Measurements from ENCODE around the gene SLC7A11. TPM values are rescaled to one million over a fixed set of nuclear protein-coding genes. Genes with fewer than 3 reads are reported as not detected.

The SLC7A11 gene
- total and polyA plus RNA-seq, 2 experiments from 2014 or later, result 10.0 to 33.9 TPM

DNA sequence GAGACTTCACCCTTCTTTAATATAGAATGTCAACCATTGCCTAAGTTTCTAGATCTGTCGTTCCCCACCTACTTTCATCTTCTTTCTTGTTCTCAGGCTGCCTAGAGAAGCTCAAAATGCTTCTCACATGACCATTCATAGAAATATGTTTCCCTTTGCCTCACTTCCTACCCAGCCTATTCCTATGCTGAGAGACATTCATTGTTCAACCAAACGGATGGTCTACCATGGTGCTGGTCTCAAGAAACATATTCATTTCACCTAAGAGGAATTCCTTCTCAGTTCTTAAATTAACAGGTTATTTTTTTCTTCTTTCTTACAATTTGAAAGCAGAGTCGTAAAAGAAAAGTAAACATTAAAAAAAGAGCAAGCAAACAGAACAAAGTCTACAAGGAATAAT lies 20.3 kb upstream of the SLC7A11 start:
- 0 out of 2 replicates have a peak, but pooled peaks cover 3% of the 10 kb centered on the region for H3K4me1 ChIP-seq (ENCODE audit: insufficient read depth)
- Mint-ChIP-seq H3K36me3 (ENCODE audit: low read depth) (no peaks in the 10 kb centered on the region), H3K9me3 (no peaks in the 10 kb centered on the region), H3K27ac (no peak overlapping the region), H3K27me3 (ENCODE audit: insufficient read depth, low read depth, poor library complexity) (no peaks in the 10 kb centered on the region), H3K4me1 (peaks cover 18% of the 10 kb centered on the region), H3K4me3 (no peak overlapping the region)
- H3F3A ChIP-seq (replicated peaks; ENCODE audit: low read depth), result no peaks in the 10 kb centered on the region
- no peak overlapping the region for H3K27ac ChIP-seq (ENCODE audit: low read depth)
- no peaks in the 10 kb centered on the region for H3K27me3 ChIP-seq (ENCODE audit: insufficient read depth)
- H3K79me2 ChIP-seq (replicated peaks; ENCODE audit: insufficient read depth), result no peaks in the 10 kb centered on the region
- no peak overlapping the region for H3K4me2 ChIP-seq
- H3K36me3 ChIP-seq (ENCODE audit: insufficient read depth), result no peaks in the 10 kb centered on the region
- ATAC-seq (no peak), DNase-seq (ENCODE audit: low spot score) (no peak)
- no peak overlapping the region for H3K4me3 ChIP-seq
- TF ChIP-seq POLR2AphosphoS5 (IDR thresholded peaks at IDR 0.05; ENCODE audit: low read depth) (no peak), ZNF331 (CRISPR knock-in tag; IDR thresholded peaks at IDR 0.05; ENCODE audit: low read depth) (no peak), EZH2 (IDR thresholded peaks at IDR 0.05; ENCODE audit: low read depth, unreplicated experiment) (no peak), JUNB (IDR thresholded peaks at IDR 0.05; ENCODE audit: unreplicated experiment) (no peak), STAT1 (IDR thresholded peaks at IDR 0.05; ENCODE audit: unreplicated experiment) (no peak), ZNF114 (CRISPR knock-in tag; IDR thresholded peaks at IDR 0.05) (no peak), NANOG (IDR thresholded peaks at IDR 0.05; ENCODE audit: borderline replicate concordance) (no peak), CREB1 (CRISPR knock-in tag; IDR thresholded peaks at IDR 0.05; ENCODE audit: low read depth) (no peak), EZH2phosphoT487 (IDR thresholded peaks at IDR 0.05; ENCODE audit: unreplicated experiment) (no peak)
- TF ChIP-seq, protein P1, sequence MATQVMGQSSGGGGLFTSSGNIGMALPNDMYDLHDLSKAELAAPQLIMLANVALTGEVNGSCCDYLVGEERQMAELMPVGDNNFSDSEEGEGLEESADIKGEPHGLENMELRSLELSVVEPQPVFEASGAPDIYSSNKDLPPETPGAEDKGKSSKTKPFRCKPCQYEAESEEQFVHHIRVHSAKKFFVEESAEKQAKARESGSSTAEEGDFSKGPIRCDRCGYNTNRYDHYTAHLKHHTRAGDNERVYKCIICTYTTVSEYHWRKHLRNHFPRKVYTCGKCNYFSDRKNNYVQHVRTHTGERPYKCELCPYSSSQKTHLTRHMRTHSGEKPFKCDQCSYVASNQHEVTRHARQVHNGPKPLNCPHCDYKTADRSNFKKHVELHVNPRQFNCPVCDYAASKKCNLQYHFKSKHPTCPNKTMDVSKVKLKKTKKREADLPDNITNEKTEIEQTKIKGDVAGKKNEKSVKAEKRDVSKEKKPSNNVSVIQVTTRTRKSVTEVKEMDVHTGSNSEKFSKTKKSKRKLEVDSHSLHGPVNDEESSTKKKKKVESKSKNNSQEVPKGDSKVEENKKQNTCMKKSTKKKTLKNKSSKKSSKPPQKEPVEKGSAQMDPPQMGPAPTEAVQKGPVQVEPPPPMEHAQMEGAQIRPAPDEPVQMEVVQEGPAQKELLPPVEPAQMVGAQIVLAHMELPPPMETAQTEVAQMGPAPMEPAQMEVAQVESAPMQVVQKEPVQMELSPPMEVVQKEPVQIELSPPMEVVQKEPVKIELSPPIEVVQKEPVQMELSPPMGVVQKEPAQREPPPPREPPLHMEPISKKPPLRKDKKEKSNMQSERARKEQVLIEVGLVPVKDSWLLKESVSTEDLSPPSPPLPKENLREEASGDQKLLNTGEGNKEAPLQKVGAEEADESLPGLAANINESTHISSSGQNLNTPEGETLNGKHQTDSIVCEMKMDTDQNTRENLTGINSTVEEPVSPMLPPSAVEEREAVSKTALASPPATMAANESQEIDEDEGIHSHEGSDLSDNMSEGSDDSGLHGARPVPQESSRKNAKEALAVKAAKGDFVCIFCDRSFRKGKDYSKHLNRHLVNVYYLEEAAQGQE (IDR thresholded peaks at IDR 0.05; ENCODE audit: unreplicated experiment), result no peak
- TF ChIP-seq, protein P2, sequence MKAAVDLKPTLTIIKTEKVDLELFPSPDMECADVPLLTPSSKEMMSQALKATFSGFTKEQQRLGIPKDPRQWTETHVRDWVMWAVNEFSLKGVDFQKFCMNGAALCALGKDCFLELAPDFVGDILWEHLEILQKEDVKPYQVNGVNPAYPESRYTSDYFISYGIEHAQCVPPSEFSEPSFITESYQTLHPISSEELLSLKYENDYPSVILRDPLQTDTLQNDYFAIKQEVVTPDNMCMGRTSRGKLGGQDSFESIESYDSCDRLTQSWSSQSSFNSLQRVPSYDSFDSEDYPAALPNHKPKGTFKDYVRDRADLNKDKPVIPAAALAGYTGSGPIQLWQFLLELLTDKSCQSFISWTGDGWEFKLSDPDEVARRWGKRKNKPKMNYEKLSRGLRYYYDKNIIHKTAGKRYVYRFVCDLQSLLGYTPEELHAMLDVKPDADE (IDR thresholded peaks at IDR 0.05), result no peak
- TF ChIP-seq, protein P3, sequence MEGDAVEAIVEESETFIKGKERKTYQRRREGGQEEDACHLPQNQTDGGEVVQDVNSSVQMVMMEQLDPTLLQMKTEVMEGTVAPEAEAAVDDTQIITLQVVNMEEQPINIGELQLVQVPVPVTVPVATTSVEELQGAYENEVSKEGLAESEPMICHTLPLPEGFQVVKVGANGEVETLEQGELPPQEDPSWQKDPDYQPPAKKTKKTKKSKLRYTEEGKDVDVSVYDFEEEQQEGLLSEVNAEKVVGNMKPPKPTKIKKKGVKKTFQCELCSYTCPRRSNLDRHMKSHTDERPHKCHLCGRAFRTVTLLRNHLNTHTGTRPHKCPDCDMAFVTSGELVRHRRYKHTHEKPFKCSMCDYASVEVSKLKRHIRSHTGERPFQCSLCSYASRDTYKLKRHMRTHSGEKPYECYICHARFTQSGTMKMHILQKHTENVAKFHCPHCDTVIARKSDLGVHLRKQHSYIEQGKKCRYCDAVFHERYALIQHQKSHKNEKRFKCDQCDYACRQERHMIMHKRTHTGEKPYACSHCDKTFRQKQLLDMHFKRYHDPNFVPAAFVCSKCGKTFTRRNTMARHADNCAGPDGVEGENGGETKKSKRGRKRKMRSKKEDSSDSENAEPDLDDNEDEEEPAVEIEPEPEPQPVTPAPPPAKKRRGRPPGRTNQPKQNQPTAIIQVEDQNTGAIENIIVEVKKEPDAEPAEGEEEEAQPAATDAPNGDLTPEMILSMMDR (conservative IDR thresholded peaks at IDR 0.05; ENCODE audit: low read depth in 2 of 2), result no peak
- TF ChIP-seq, protein P4, sequence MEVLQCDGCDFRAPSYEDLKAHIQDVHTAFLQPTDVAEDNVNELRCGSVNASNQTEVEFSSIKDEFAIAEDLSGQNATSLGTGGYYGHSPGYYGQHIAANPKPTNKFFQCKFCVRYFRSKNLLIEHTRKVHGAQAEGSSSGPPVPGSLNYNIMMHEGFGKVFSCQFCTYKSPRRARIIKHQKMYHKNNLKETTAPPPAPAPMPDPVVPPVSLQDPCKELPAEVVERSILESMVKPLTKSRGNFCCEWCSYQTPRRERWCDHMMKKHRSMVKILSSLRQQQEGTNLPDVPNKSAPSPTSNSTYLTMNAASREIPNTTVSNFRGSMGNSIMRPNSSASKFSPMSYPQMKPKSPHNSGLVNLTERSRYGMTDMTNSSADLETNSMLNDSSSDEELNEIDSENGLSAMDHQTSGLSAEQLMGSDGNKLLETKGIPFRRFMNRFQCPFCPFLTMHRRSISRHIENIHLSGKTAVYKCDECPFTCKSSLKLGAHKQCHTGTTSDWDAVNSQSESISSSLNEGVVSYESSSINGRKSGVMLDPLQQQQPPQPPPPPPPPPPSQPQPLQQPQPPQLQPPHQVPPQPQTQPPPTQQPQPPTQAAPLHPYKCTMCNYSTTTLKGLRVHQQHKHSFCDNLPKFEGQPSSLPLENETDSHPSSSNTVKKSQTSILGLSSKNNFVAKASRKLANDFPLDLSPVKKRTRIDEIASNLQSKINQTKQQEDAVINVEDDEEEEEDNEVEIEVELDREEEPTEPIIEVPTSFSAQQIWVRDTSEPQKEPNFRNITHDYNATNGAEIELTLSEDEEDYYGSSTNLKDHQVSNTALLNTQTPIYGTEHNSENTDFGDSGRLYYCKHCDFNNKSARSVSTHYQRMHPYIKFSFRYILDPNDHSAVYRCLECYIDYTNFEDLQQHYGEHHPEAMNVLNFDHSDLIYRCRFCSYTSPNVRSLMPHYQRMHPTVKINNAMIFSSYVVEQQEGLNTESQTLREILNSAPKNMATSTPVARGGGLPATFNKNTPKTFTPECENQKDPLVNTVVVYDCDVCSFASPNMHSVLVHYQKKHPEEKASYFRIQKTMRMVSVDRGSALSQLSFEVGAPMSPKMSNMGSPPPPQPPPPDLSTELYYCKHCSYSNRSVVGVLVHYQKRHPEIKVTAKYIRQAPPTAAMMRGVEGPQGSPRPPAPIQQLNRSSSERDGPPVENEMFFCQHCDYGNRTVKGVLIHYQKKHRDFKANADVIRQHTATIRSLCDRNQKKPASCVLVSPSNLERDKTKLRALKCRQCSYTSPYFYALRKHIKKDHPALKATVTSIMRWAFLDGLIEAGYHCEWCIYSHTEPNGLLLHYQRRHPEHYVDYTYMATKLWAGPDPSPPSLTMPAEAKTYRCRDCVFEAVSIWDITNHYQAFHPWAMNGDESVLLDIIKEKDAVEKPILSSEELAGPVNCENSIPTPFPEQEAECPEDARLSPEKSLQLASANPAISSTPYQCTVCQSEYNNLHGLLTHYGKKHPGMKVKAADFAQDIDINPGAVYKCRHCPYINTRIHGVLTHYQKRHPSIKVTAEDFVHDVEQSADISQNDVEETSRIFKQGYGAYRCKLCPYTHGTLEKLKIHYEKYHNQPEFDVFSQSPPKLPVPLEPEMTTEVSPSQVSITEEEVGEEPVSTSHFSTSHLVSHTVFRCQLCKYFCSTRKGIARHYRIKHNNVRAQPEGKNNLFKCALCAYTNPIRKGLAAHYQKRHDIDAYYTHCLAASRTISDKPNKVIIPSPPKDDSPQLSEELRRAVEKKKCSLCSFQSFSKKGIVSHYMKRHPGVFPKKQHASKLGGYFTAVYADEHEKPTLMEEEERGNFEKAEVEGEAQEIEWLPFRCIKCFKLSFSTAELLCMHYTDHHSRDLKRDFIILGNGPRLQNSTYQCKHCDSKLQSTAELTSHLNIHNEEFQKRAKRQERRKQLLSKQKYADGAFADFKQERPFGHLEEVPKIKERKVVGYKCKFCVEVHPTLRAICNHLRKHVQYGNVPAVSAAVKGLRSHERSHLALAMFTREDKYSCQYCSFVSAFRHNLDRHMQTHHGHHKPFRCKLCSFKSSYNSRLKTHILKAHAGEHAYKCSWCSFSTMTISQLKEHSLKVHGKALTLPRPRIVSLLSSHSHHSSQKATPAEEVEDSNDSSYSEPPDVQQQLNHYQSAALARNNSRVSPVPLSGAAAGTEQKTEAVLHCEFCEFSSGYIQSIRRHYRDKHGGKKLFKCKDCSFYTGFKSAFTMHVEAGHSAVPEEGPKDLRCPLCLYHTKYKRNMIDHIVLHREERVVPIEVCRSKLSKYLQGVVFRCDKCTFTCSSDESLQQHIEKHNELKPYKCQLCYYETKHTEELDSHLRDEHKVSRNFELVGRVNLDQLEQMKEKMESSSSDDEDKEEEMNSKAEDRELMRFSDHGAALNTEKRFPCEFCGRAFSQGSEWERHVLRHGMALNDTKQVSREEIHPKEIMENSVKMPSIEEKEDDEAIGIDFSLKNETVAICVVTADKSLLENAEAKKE (CRISPR knock-in tag; IDR thresholded peaks at IDR 0.05), result no peak
- 0 out of 2 replicates have a peak overlapping the region, but pooled peaks have one; percentile 33 for H2AFZ ChIP-seq
- H4K20me1 ChIP-seq (replicated peaks; ENCODE audit: insufficient read depth), result no peaks in the 10 kb centered on the region
- no peaks in the 10 kb centered on the region for H3K9me2 ChIP-seq (ENCODE audit: insufficient read depth)

Data from GM23338 (cell line).